Epithelial cell of prostate (primary cell): ENCODE measurements around the gene KCNK15.
"Not testable (repeated sequence)": the region's sequence is repeated elsewhere in the genome, so short reads cannot be mapped to it uniquely, and the experiment has no call there.

ENCODE experiments used
- DNase-seq: peaks from one replicate; pipeline ENCODE4 v3.0.0-alpha.2; 2011; ENCODE audit warnings: low read depth, low spot score
- H3K27ac ChIP-seq: fragments of 450-650 bp; 2 replicates; pipeline ENCODE4 v1.5.1; 2017; ENCODE audit warnings: mild to moderate bottlenecking

Gene KCNK15

DNA sequence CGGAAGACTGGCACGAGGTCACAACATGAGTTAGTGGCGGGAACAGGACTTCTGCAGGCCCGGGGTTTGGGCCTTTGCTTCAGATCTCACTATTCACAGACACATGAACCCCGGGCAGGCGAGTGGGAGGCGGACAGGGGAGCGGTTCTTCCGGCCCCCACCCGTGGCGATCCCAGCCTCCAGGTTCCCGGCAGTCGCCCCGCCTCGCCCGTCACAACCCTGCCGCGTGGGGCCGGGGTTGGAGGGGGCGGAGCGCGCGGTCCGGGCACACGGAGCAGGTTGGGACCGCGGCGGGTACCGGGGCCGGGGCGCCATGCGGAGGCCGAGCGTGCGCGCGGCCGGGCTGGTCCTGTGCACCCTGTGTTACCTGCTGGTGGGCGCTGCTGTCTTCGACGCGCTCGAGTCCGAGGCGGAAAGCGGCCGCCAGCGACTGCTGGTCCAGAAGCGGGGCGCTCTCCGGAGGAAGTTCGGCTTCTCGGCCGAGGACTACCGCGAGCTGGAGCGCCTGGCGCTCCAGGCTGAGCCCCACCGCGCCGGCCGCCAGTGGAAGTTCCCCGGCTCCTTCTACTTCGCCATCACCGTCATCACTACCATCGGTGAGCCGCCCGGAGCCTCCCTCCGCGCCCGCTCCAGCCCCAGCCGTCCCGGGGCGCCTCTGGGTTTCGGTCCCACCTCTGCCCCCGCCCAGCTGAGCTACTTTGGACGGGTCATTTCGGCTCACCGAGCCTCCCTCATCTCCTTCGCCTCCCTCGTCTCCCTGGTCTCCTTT is at the start of gene KCNK15:
Gene KCNK15 (plus strand): TSS at position 268 of the 769 bp plus-strand sequence. CDS start 46 bp downstream, at position 314.
- DNase-seq: no peak
- no peak within 1 kb of the TSS for H3K27ac ChIP-seq

DNA sequence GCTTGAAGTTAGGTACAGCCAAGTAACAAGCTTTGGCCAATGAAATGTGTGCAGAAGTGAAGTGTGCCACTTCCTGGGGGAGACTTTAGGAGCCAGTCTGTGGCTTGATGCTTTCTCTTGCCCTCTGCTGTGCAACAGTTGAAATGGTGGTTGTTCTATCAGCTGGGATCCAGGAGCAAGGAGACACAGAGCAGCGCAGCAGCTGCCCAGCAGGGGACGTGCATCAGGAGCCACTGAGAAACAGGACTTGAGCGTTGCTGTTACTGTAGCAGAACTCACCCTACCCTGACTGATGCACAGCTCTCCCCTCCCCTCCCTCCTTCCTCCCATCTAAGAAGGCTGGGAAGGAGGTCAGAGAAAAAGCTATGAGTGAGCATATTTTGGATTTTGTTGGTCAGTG is 49.4 kb upstream of the KCNK15 start:
- no peak overlapping the region for H3K27ac ChIP-seq
- DNase-seq: no peak

GRCh38 chr20:44697041-44697440 is 48.6 kb upstream of the KCNK15 start:
- H3K27ac ChIP-seq, DNase-seq: not testable (repeated sequence)

- no peak for DNase-seq
- H3K27ac ChIP-seq: no peak overlapping the region
These were observed 47.3 kb upstream of the KCNK15 start for GRCh38 chr20:44698351-44698750.

GRCh38 chr20:44700306-44700705 is 45.4 kb upstream of the KCNK15 start:
- no peak for DNase-seq
- no peak overlapping the region for H3K27ac ChIP-seq

DNA sequence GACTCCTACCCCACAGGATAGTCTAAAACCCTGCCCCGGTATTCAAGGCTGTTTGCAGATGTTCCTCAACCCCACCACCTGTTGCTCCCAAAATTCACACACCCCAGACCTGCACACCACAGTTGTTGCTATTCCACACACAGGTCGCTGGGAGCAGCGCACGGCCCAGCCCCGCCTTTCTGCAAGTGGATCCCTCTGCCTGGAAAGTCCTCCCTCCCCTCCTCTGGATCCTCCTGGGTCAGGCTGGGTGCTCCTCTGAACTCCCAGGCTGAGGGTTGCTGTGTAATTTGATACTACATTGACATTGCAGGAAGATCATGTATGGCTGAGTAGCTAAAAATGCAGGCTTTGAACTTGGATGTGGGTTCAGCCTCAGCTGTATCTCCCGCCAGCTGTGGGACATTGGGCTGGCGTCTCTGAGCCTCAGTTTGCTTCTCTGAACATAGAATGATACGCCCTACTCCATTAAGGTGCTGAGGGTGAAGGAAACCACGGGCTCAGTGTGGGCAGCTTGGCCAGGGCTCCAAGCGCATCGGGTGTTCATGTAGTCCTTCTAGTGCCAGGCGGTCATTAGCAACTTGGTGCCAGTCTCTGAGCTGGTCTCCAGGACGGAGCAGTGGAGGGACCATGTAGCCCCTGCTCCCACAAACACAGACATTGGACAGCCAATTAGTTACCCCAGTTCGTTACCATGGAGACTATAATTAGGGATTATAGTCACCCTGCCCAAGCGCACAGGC is 44.4 kb upstream of the KCNK15 start:
- H3K27ac ChIP-seq: no peak overlapping the region
- no peak for DNase-seq

DNA sequence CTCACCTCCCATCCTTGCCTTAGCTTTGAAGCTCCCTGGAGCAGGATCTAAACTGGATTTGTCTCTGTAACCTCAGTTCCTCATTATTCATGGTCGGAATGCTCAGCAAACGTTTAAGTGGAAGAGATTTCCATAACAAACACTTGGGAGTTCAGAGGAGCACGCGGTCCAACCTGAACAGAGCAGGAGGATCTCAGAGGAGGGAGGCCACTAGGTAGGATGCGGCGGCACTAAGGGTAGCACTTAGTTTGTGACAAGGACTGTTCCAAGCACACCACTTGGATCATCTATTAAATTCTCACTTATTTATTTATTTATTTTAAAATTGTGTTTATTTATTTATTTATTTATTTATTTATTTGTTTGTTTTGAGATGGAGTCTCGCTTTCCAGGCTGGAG is 43.8 kb upstream of the KCNK15 start:
- DNase-seq: no peak
- H3K27ac ChIP-seq: no peak overlapping the region

- DNase-seq: no peak
- no peak overlapping the region for H3K27ac ChIP-seq
These were observed 42.9 kb upstream of the KCNK15 start for GRCh38 chr20:44702776-44703175.

DNA sequence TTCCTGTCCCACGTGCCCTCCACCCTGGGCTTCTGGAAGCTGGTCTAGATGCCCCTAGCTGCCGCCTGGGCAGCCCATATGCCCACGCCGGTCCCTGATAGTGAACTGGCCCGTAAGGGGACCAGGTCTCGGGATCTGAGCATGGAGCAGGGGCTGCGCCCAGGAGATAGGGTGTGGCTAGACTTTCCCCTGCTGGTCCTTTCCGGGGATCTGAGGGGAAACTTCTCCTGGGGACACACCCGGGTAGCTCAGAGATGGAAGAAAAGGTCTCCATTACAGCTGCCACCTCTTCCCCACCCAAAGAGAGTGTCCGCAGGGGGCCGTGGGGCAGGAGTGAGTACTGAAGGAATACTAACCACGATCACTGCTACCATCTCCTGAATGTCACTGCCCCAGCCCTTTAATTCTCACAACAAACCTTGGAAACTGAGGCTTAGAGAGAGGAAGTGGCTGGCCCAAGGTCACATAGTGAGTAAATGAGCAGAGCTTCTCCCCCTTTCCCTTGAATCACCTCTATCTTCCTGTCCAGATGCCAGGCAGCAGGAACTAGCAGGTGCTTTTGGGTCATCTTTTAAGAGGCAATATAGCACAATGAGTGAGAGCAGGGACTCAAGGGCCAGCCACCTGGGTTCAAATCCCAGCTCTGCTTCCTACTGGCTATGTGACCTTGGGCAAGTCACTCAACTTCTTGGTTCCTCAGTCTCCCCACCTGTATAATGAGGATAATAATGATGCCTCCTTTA is 42.3 kb upstream of the KCNK15 start:
- H3K27ac ChIP-seq: no peak overlapping the region

DNA sequence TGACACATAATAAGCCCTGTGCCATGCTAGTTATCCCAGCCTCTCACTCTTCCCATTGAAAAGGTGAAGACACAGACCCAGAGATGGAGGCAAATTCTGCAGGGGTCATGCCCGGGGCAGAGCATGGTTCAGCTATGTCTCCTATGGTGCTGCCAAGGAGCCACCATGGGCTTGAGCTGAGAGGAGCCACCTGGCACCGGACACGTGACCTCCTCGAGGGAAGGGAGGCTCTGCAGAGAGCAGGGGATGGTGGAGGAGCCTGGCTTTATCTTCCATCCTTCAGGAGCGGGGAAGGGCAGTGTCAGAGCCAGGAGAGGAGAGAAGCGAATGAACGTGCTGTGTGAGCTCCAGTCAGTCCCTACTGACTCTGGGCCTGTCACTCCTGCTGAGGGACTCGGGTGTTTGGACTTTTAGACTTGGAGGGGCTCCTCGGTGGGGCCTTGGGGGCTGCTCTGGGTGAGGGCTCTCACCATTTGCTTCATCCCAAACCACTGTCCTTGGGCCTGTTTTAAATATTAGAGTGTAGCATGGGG is 41.6 kb upstream of the KCNK15 start:
- no peak for DNase-seq
- no peak overlapping the region for H3K27ac ChIP-seq

More for the DNA sequence above, 42.3 kb upstream of the KCNK15 start:
- DNase-seq: no peak

- DNase-seq: no peak
- no peak overlapping the region for H3K27ac ChIP-seq
These were observed 41.1 kb upstream of the KCNK15 start for GRCh38 chr20:44704551-44704971.

DNA sequence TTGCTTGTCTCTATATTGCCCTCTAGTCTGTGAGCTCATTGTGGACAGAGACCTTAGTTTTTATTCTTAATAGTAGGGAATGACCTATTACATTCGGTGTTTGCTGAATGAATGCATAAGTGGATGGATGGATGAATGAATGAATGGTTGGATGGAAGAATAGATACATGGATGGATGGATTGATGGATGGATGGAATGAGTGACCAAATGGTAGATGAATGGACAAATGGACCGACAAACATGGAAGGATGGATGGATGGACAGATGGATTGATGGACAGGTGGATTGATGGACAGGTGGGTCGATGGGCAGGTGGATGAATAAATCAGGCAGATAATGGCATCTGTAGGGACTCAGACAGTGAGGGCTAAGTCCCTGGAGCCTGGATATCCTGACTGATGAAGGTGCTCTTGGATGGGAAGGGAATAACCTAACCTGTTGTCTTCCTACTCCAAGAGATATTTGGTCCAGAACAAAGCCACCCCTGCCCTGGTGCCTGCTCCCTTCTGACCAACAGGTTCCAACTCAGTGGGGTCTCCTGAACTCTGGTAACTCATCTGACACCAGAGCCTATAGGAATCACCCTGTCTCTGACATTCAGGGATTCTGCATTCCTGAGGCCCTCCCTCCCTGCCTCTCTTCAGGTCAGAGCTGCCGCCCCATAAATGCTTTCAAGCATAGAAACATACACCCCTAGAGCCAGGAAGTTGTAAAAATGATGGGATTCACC is 40.1 kb upstream of the KCNK15 start:
- H3K27ac ChIP-seq: no peak overlapping the region
- DNase-seq: no peak

- DNase-seq: no peak
- H3K27ac ChIP-seq: no peak overlapping the region
These were observed 39.2 kb upstream of the KCNK15 start for GRCh38 chr20:44706301-44707017.

GRCh38 chr20:44707018-44707579 is 38.6 kb upstream of the KCNK15 start:
- DNase-seq: no peak
- H3K27ac ChIP-seq: no peak overlapping the region

DNA sequence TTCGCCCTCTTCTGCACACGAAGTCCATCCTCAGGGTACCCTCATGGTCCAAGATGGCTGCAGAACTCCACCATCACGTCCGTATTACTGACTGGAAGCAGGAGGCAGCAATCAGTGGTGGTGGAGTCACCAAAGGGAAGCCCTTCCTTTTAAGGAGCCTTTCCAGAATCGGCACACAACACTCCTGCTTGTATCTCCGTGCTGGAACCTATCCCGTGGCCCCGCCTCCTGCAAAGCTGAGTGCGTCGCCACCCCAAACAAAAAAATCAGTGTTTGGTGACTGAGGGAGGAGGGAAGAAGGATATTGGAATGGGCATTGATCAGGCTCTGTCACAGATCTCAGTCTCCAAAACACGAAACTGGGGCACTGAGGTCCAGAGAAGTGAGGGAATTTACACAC is 36.3 kb upstream of the KCNK15 start:
- DNase-seq: no peak
- no peak overlapping the region for H3K27ac ChIP-seq

GRCh38 chr20:44709797-44710196 is 35.9 kb upstream of the KCNK15 start:
- DNase-seq: no peak
- H3K27ac ChIP-seq: no peak overlapping the region

DNA sequence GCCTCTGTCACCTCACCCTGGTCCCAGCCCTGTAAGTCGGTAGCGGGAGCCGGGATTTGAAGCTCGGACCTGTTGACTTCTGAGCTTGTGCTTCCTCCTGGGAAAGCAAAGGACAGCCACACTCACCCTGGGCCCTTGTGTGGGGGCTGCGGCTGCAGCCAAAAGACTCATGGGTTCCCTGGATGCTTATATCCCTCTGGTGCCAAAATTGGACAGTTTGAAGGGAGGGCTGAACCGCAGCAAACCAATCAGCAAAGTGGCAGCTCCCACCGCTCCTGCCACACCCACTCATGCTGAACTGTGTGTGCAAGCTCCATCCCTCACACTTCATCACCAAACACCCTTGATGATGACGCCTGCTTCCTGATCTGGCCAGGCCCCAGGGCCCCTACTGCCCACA is 34.4 kb upstream of the KCNK15 start:
- no peak overlapping the region for H3K27ac ChIP-seq
- DNase-seq: no peak

DNA sequence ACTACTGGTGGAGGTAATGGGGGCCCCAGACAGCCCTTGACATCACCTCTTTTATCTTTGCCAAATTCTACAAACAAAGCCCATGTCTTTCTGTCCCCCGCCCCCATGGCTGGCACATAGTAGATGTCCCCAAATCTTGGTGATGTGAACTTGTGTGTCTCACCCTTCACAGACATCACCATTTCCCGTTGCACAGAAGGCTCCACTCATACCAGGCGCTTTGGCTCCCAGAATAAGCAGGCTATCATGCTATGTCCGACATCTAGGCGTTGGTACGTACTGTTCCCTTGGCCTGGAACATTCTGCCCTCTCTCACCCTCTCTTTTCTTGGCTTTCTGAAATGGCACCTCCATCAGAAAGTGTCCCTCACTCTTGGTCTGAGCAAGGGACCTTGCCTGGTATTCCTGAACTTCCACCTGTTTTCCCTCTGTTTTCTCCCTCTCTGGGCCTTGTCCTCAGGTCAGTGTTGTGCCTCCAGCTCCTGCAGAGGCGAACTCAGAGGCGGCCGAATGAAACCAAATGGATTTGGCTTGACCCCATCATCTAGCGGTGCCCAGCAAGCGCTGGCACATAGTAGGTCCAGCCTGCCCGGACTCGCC is 31.5 kb upstream of the KCNK15 start:
- H3K27ac ChIP-seq: no peak overlapping the region
- DNase-seq: no peak
